K562 (cell line): ENCODE results near the gene TNFRSF18. TPM values are rescaled to one million over a fixed set of nuclear protein-coding genes. Genes with fewer than 3 reads are reported as not detected.

Experiments used
- BMI1 ChIP-seq: fragments of 150-350 bp; IDR thresholded peaks from 2 replicates; pipeline ENCODE4 v1.6.1; 2014; ENCODE audit warnings: low read length
- CBX8 ChIP-seq: fragments of 200-600 bp; sonication (generic); IDR thresholded peaks from 2 replicates; pipeline ENCODE4 v1.6.1; 2012; ENCODE audit warnings: borderline replicate concordance, mixed run types, low read depth, mild to moderate bottlenecking, moderate library complexity, mixed read lengths, low read length, control low read depth, inconsistent platforms; ENCODE audit not compliant: poor library complexity, severe bottlenecking; ENCODE audit errors: extremely low read depth
- CHCHD3 ChIP-seq: fragments of 250-450 bp; sonication (Bioruptor Pico); IDR thresholded peaks from 2 replicates; pipeline ENCODE4 v2.1.2; 2022; ENCODE audit warnings: mild to moderate bottlenecking
- CREB1 ChIP-seq, 2 experiments: sonication (generic) in 1 of 2; formaldehyde crosslinking in 1 of 2; IDR thresholded peaks; 2 replicates each; pipeline versions ENCODE4 v1.6.1 to v1.8.0; 2012 to 2022; ENCODE audit warnings: inconsistent platforms in 1 of 2, mild to moderate bottlenecking in 1 of 2, missing genetic modification reagents in 1 of 2, moderate library complexity in 1 of 2
- CREB3 ChIP-seq: fragments of 450-650 bp; conservative IDR thresholded peaks from 2 replicates; pipeline ENCODE4 v1.6.1; 2016; ENCODE audit warnings: missing genetic modification characterization, low read depth, mild to moderate bottlenecking, missing compliant biosample characterization, moderate library complexity
- GATAD2A ChIP-seq: fragments of 450-650 bp; IDR thresholded peaks from 2 replicates; pipeline ENCODE4 v1.6.1; 2017
- HMG20B ChIP-seq: fragments of 250-450 bp; sonication (Bioruptor Pico); IDR thresholded peaks from 2 replicates; pipeline ENCODE4 v1.5.0; 2021; ENCODE audit warnings: mild to moderate bottlenecking
- KDM5B ChIP-seq: fragments of 200-600 bp; sonication (generic); IDR thresholded peaks from 2 replicates; pipeline ENCODE4 v1.6.1; 2012; ENCODE audit warnings: low read depth, mild to moderate bottlenecking, moderate library complexity, low read length, control low read depth, inconsistent platforms; ENCODE audit not compliant: insufficient replicate concordance
- MCM3 ChIP-seq: fragments of 450-650 bp; IDR thresholded peaks from 2 replicates; pipeline ENCODE4 v1.6.1; 2016
- MTF1 ChIP-seq: fragments of 250-450 bp; sonication (Bioruptor Pico); IDR thresholded peaks from 2 replicates; pipeline ENCODE4 v1.9.0; 2021; ENCODE audit warnings: moderate library complexity, mild to moderate bottlenecking, inconsistent platforms, borderline replicate concordance
- NELFE ChIP-seq: IDR thresholded peaks from 2 replicates; pipeline ENCODE4 v1.6.1; 2011; ENCODE audit warnings: mild to moderate bottlenecking; ENCODE audit not compliant: insufficient read depth, insufficient read length
- POLR3A ChIP-seq: IDR thresholded peaks from 2 replicates; pipeline ENCODE4 v1.6.1; 2011; ENCODE audit warnings: borderline replicate concordance, mild to moderate bottlenecking, moderate library complexity; ENCODE audit not compliant: insufficient read length, insufficient read depth; ENCODE audit errors: extremely low read depth
- RBM17 ChIP-seq: fragments of 200-400 bp; formaldehyde crosslinking; IDR thresholded peaks from 2 replicates; pipeline ENCODE4 v1.6.1; 2017; ENCODE audit warnings: low read depth, mild to moderate bottlenecking, low read length, borderline replicate concordance
- RCOR1 ChIP-seq, 2 experiments: IDR thresholded peaks; 2 replicates each; pipeline ENCODE4 v1.6.1; 2012; ENCODE audit warnings: low read depth in 2 of 2, low read length in 2 of 2, borderline replicate concordance in 1 of 2, improper control_type of control experiment in 1 of 2
- SIN3A ChIP-seq, 2 experiments: fragments of 150-350 bp in 1 of 2; IDR thresholded peaks; 2 replicates each; pipeline ENCODE4 v1.6.1; 2011 to 2016; ENCODE audit warnings: borderline replicate concordance in 2 of 2, low read depth in 2 of 2, low read length in 2 of 2, mild to moderate bottlenecking in 2 of 2, moderate library complexity in 2 of 2; ENCODE audit not compliant: control insufficient read depth in 1 of 2
- SMAD4 ChIP-seq: fragments of 250-450 bp; sonication (Bioruptor Pico); conservative IDR thresholded peaks from 2 replicates; pipeline ENCODE4 v1.8.0; 2021; ENCODE audit warnings: inconsistent platforms, mild to moderate bottlenecking, moderate library complexity
- TAL1 ChIP-seq: fragments of 450-650 bp; IDR thresholded peaks from 2 replicates; pipeline ENCODE4 v1.6.1; 2016; ENCODE audit warnings: mild to moderate bottlenecking
- TEAD2 ChIP-seq: fragments of 450-650 bp; IDR thresholded peaks from 2 replicates; pipeline ENCODE4 v1.6.1; 2016; ENCODE audit warnings: missing genetic modification characterization, control low read depth, missing compliant biosample characterization
- ZBTB8A ChIP-seq: fragments of 450-650 bp; IDR thresholded peaks from 2 replicates; pipeline ENCODE4 v1.6.1; 2018; ENCODE audit warnings: mild to moderate bottlenecking, moderate library complexity; ENCODE audit not compliant: partially characterized antibody
- ZNF175 ChIP-seq: fragments of 200-800 bp; sonication (Bioruptor generic); IDR thresholded peaks from 2 replicates; pipeline ENCODE4 v1.6.1; 2016; ENCODE audit warnings: low read depth, mild to moderate bottlenecking, missing genetic modification characterization, missing compliant biosample characterization
- ZNF408 ChIP-seq: fragments of 250-450 bp; sonication (Bioruptor Pico); IDR thresholded peaks from 2 replicates; pipeline ENCODE4 v1.4.0; 2020; ENCODE audit warnings: low read depth, mild to moderate bottlenecking, moderate library complexity
- ZNF583 ChIP-seq: fragments of 250-450 bp; sonication (Bioruptor Pico); IDR thresholded peaks from 2 replicates; pipeline ENCODE4 v1.4.0; 2020
- ZNF778 ChIP-seq: fragments of 450-650 bp; formaldehyde crosslinking; IDR thresholded peaks from 2 replicates; pipeline ENCODE4 v1.4.0; 2020; ENCODE audit warnings: mild to moderate bottlenecking, moderate library complexity
- polyA plus RNA-seq, 8 experiments: library from polyadenylated mRNA; depleted of rRNA in 4 of 8; stranded (reverse) in 5 of 8; unstranded in 3 of 8; fragments of >200 nt; fragmentation: Nextera tagmentation in 2 of 8; fragmentation: Illumina TruSeq in 1 of 8; extraction: Ambion mirVana in 2 of 8; extraction: Trizol in 1 of 8; gene quantifications; 2 replicates each; pipeline versions ENCODE4 v1.2.1 to v1.2.3, GENCODE V29; 2011 to 2014; ENCODE audit warnings: inconsistent platforms in 1 of 8, missing spikeins in 1 of 8
- total RNA-seq, 7 experiments: library from RNA; depleted of rRNA in 6 of 7; stranded (reverse); fragments of >200 nt in 6 of 7; fragmentation: Illumina TruSeq in 2 of 7; extraction: Trizol in 2 of 7; gene quantifications; 2 replicates each; pipeline versions ENCODE4 v1.2.1 to v1.2.3, GENCODE V29; 2011 to 2021; ENCODE audit warnings: low replicate concordance in 1 of 7
- TF ChIP-seq, protein P1 (sequence below): fragments of 150-350 bp; IDR thresholded peaks from 2 replicates; pipeline ENCODE4 v1.6.1; 2014; ENCODE audit warnings: low read depth, mild to moderate bottlenecking, low read length, borderline replicate concordance

The TNFRSF18 gene
- total and polyA plus RNA-seq, 9 of the 15 experiments (the other 6 are each of a cell fraction or from before 2014, with no cell fraction given) = 0.24 to 0.27 TPM; not detected in 7

DNA sequence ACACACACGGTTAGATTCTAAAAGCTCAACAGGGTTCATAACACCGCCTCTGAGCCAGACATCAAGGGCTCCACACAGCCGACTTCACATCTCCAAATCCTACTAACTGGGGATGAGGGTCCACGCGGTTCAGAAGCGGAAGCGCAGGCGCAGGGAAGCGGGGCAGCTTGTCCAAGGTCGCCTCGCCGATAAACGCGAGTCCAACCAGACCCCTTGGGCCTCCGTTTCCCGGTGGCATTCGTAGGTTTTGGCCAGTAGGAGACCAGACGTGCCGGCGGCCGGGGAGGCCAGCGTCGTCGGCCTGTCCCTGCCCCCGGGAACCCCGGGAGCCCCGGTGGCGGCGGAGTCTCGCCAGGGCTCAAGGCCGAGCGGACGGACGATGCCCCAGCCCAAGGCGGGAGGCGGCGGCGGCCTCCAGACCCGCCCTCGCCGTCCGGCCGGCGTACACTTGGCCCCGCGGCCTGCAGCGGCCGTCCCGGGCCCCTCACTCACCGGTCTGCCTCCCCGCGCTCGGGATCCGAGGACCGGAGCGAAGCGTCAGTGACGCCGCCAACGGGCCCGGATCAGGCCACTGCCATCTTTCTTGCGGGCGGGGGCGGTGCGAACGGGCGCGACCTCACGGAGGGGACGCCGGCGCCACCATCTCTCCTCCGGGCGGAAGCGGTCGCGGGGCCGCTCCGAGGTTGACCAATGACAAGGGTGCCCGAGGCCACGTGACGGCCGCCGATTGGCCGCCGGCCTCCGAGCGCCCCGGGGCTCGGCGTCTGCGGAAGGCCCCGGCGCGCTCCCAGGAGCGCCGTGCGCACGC, 25.2 kb upstream of the TNFRSF18 start, which contains the start of gene SDF4 (continued):
- TF ChIP-seq CREB1 (IDR thresholded peaks at IDR 0.05) (peak; percentile 82), CREB1 (CRISPR knock-in tag; IDR thresholded peaks at IDR 0.05) (peak; percentile 82), NELFE (no peak), TEAD2 (tag) (no peak), RCOR1 (IDR thresholded peaks at IDR 0.05; ENCODE audit: borderline replicate concordance in 1 of 2, low read depth in 2 of 2, low read length in 2 of 2) (peak in 1 of 2 experiments; percentile 41; a peak in 1 of 4 replicates), ZNF778 (CRISPR knock-in tag) (no peak), CBX8 (no peak), KDM5B (peak; percentile 92), SMAD4 (CRISPR knock-in tag) (no peak; the same call in 1 of the 2 replicates), ZBTB8A (no peak), MCM3 (no peak), ZNF583 (CRISPR knock-in tag) (no peak), BMI1 (no peak), CREB3 (no peak), ZNF175 (CRISPR knock-in tag) (no peak; the same call in 1 of the 2 replicates), ZNF408 (CRISPR knock-in tag) (no peak), POLR3A (no peak), SIN3A (IDR thresholded peaks at IDR 0.05; ENCODE audit: borderline replicate concordance in 2 of 2, control insufficient read depth in 1 of 2, low read depth in 2 of 2, low read length in 2 of 2) (peak; percentile 47 to 56; a peak in 1 of 4 replicates), MTF1 (CRISPR knock-in tag) (no peak), TAL1 (no peak), CHCHD3 (CRISPR knock-in tag) (no peak), GATAD2A (no peak), RBM17 (no peak), HMG20B (CRISPR knock-in tag) (no peak)
- TF ChIP-seq, protein P1, sequence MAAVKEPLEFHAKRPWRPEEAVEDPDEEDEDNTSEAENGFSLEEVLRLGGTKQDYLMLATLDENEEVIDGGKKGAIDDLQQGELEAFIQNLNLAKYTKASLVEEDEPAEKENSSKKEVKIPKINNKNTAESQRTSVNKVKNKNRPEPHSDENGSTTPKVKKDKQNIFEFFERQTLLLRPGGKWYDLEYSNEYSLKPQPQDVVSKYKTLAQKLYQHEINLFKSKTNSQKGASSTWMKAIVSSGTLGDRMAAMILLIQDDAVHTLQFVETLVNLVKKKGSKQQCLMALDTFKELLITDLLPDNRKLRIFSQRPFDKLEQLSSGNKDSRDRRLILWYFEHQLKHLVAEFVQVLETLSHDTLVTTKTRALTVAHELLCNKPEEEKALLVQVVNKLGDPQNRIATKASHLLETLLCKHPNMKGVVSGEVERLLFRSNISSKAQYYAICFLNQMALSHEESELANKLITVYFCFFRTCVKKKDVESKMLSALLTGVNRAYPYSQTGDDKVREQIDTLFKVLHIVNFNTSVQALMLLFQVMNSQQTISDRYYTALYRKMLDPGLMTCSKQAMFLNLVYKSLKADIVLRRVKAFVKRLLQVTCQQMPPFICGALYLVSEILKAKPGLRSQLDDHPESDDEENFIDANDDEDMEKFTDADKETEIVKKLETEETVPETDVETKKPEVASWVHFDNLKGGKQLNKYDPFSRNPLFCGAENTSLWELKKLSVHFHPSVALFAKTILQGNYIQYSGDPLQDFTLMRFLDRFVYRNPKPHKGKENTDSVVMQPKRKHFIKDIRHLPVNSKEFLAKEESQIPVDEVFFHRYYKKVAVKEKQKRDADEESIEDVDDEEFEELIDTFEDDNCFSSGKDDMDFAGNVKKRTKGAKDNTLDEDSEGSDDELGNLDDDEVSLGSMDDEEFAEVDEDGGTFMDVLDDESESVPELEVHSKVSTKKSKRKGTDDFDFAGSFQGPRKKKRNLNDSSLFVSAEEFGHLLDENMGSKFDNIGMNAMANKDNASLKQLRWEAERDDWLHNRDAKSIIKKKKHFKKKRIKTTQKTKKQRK = no peak
